Vagina (tissue), 2 donors: ENCODE measurements around the gene ST3GAL5.

Source experiments
- CTCF ChIP-seq, 3 experiments: fragments of 450-650 bp in 2 of 3; fragments of 200-600 bp in 1 of 3; sonication (generic) in 1 of 3; IDR thresholded peaks; one replicate each; pipeline ENCODE4 v1.5.1; 2017 to 2019; ENCODE audit warnings: antibody characterized with exemption in 3 of 3, mild to moderate bottlenecking in 2 of 3, moderate library complexity in 2 of 3
- POLR2A ChIP-seq, 2 donors: fragments of 450-650 bp; IDR thresholded peaks; one replicate each; pipeline ENCODE4 v1.6.1; 2017; ENCODE audit warnings: antibody characterized with exemption in 2 of 2, mild to moderate bottlenecking in 2 of 2, moderate library complexity in 2 of 2
- POLR2AphosphoS5 ChIP-seq, 2 donors: sonication (generic); formaldehyde crosslinking; IDR thresholded peaks; one replicate each; pipeline ENCODE4 v1.9.0; 2017; ENCODE audit warnings: antibody characterized with exemption in 2 of 2, mild to moderate bottlenecking in 2 of 2, low read depth in 1 of 2; ENCODE audit not compliant: insufficient read depth in 1 of 2

GRCh38 chr2:85922199-85922598, 33.4 kb upstream of the ST3GAL5 start:
- TF ChIP-seq CTCF (IDR thresholded peaks at IDR 0.05) (no peak), POLR2A (IDR thresholded peaks at IDR 0.05) (no peak), POLR2AphosphoS5 (IDR thresholded peaks at IDR 0.05; ENCODE audit: insufficient read depth in 1 of 2, low read depth in 1 of 2) (no peak)
